DMS153 treated with DMSO at 0.1 percent for 48 hours (cell line): Measurements from ENCODE around the gene CERT1.
A peak's percentile ranks its signal among the peaks of the same experiment; 100 is the strongest.

Experiments used
- DNase-seq: peaks from one replicate; lab custom pipeline; 2025; ENCODE audit not compliant: unreplicated experiment; lab: John Stamatoyannopoulos, UW

CERT1 gene

GRCh38 chr5:75473463-75473862 is 38.0 kb downstream of the CERT1 start:
- DNase-seq = no peak

- DNase-seq = no peak
These were observed 38.5 kb downstream of the CERT1 start for GRCh38 chr5:75472973-75473372.

GRCh38 chr5:75471193-75471592 is 40.2 kb downstream of the CERT1 start:
- no peak for DNase-seq

GRCh38 chr5:75469017-75469416 is 42.4 kb downstream of the CERT1 start:
- DNase-seq = no peak

GRCh38 chr5:75468593-75468992 is 42.8 kb downstream of the CERT1 start:
- DNase-seq = no peak

- no peak for DNase-seq
These were observed 45.3 kb downstream of the CERT1 start for GRCh38 chr5:75466006-75466716.

- no peak for DNase-seq
These were observed 45.9 kb downstream of the CERT1 start for GRCh38 chr5:75465480-75465879.

- DNase-seq = no peak
These were observed 47.7 kb downstream of the CERT1 start for GRCh38 chr5:75463726-75464125.

GRCh38 chr5:75461679-75462078 is 49.8 kb downstream of the CERT1 start:
- DNase-seq = no peak

GRCh38 chr5:75460942-75461610 is 50.4 kb downstream of the CERT1 start:
- DNase-seq = peak; percentile 1

- no peak for DNase-seq
These were observed 50.9 kb downstream of the CERT1 start for GRCh38 chr5:75460532-75460931.

GRCh38 chr5:75457691-75458090 is 53.7 kb downstream of the CERT1 start:
- no peak for DNase-seq

- DNase-seq = no peak
These were observed 54.3 kb downstream of the CERT1 start for GRCh38 chr5:75457161-75457560.

GRCh38 chr5:75450069-75450468 is 61.4 kb downstream of the CERT1 start:
- DNase-seq = no peak

- DNase-seq = no peak
These were observed 65.4 kb downstream of the CERT1 start for GRCh38 chr5:75446068-75446467.

- DNase-seq = no peak
These were observed 69.9 kb downstream of the CERT1 start for GRCh38 chr5:75441560-75441959.

- no peak for DNase-seq
These were observed 72.2 kb downstream of the CERT1 start for GRCh38 chr5:75439276-75439675.

- no peak for DNase-seq
These were observed 72.7 kb downstream of the CERT1 start for GRCh38 chr5:75438722-75439121.

GRCh38 chr5:75435096-75435495 is 76.3 kb downstream of the CERT1 start:
- no peak for DNase-seq

- DNase-seq = no peak
These were observed 77.5 kb downstream of the CERT1 start for GRCh38 chr5:75433814-75434506.

- DNase-seq = no peak
These were observed 97.2 kb downstream of the CERT1 start for GRCh38 chr5:75414241-75414640.
